CD14-positive monocyte (primary cell): ENCODE data around the gene CEP162. TPM values are rescaled to one million over a fixed set of nuclear protein-coding genes. Genes with fewer than 3 reads are reported as not detected.

Experiments
- DNase-seq, 3 donors: peaks; one replicate each; pipeline ENCODE4 v3.0.0-alpha.2; 2011 to 2022
- H2AFZ ChIP-seq: 2 replicates; pipeline ENCODE4 v1.6.0; 2012; ENCODE audit warnings: mild to moderate bottlenecking, low read depth, low read length, inconsistent platforms; ENCODE audit not compliant: insufficient read depth, poor library complexity, severe bottlenecking
- H3K27ac ChIP-seq, 2 donors: 1 replicate in 1 of 2; 2 replicates in 1 of 2; pipeline ENCODE4 v1.5.1; 2012 to 2013; ENCODE audit warnings: low read length in 2 of 2, control low read depth in 1 of 2, inconsistent platforms in 1 of 2, low read depth in 1 of 2, mild to moderate bottlenecking in 1 of 2
- H3K27me3 ChIP-seq, 2 donors: one replicate each; pipeline versions ENCODE4 v1.6.0 to v1.6.1; 2011 to 2013; ENCODE audit warnings: low read length in 2 of 2; ENCODE audit not compliant: control insufficient read depth in 2 of 2, insufficient read depth in 2 of 2
- H3K36me3 ChIP-seq, 2 donors: replicated peaks in 1 of 2; 1 replicate in 1 of 2; 2 replicates in 1 of 2; pipeline versions ENCODE4 v1.5.1 to v1.6.1; 2012 to 2013; ENCODE audit warnings: low read length in 2 of 2, control low read depth in 1 of 2, inconsistent platforms in 1 of 2, mild to moderate bottlenecking in 1 of 2; ENCODE audit not compliant: insufficient read depth in 2 of 2, control insufficient read depth in 1 of 2
- H3K4me1 ChIP-seq, 2 donors: 1 replicate in 1 of 2; 2 replicates in 1 of 2; pipeline versions ENCODE4 v1.5.1 to v1.6.1; 2012 to 2013; ENCODE audit warnings: low read length in 2 of 2, control low read depth in 1 of 2, inconsistent platforms in 1 of 2, mild to moderate bottlenecking in 1 of 2, moderate library complexity in 1 of 2; ENCODE audit not compliant: insufficient read depth in 2 of 2, control insufficient read depth in 1 of 2
- H3K4me2 ChIP-seq: replicated peaks from 2 replicates; pipeline ENCODE3; 2012; ENCODE audit warnings: low read length, moderate library complexity, mild to moderate bottlenecking; ENCODE audit not compliant: poor library complexity, severe bottlenecking; ENCODE audit errors: extremely low read depth
- H3K4me3 ChIP-seq, 3 experiments: fragments of 200-600 bp in 1 of 3; sonication (generic) in 1 of 3; replicated peaks in 1 of 3; 1 replicate in 2 of 3; 2 replicates in 1 of 3; pipeline ENCODE4 v1.5.1; 2011 to 2013; ENCODE audit warnings: low read length in 3 of 3, mild to moderate bottlenecking in 3 of 3, control low read depth in 2 of 3, low read depth in 2 of 3, inconsistent platforms in 1 of 3, moderate library complexity in 1 of 3
- H3K79me2 ChIP-seq: 2 replicates; pipeline ENCODE4 v1.6.0; 2012; ENCODE audit warnings: mild to moderate bottlenecking, control low read depth, inconsistent platforms, low read length, moderate library complexity; ENCODE audit not compliant: insufficient read depth
- H3K9ac ChIP-seq: 2 replicates; pipeline ENCODE4 v1.6.0; 2017; ENCODE audit warnings: low read length, mild to moderate bottlenecking; ENCODE audit not compliant: insufficient read depth, poor library complexity, severe bottlenecking
- H3K9me3 ChIP-seq, 2 donors: replicated peaks in 1 of 2; 1 replicate in 1 of 2; 2 replicates in 1 of 2; pipeline versions ENCODE4 v1.5.1 to v1.6.1; 2012 to 2013; ENCODE audit warnings: low read length in 2 of 2, control low read depth in 1 of 2; ENCODE audit not compliant: control insufficient read depth in 1 of 2, insufficient read depth in 1 of 2
- H4K20me1 ChIP-seq: 2 replicates; pipeline ENCODE4 v1.6.0; 2012; ENCODE audit warnings: mild to moderate bottlenecking, low read length, control low read depth, moderate library complexity; ENCODE audit not compliant: insufficient read depth
- H3K27ac Mint-ChIP-seq, 7 donors: one replicate each; pipeline ENCODE4 v1.8.0; 2020; ENCODE audit warnings: mild to moderate bottlenecking in 7 of 7, mixed read lengths in 7 of 7, moderate library complexity in 6 of 7, inconsistent platforms in 2 of 7
- H3K27me3 Mint-ChIP-seq, 3 donors: one replicate each; pipeline ENCODE4 v1.8.0; 2021 to 2022; ENCODE audit warnings: low read depth in 3 of 3, mild to moderate bottlenecking in 3 of 3, mixed read lengths in 3 of 3, moderate library complexity in 3 of 3, inconsistent platforms in 1 of 3
- H3K36me3 Mint-ChIP-seq, 2 donors: one replicate each; pipeline ENCODE4 v1.8.0; 2020; ENCODE audit warnings: mixed read lengths in 2 of 2, inconsistent platforms in 1 of 2, mild to moderate bottlenecking in 1 of 2
- H3K4me1 Mint-ChIP-seq: one replicate; pipeline ENCODE4 v1.8.0; 2020; ENCODE audit warnings: mild to moderate bottlenecking, mixed read lengths
- H3K4me3 Mint-ChIP-seq, 2 donors: one replicate each; pipeline ENCODE4 v1.8.0; 2020; ENCODE audit warnings: mild to moderate bottlenecking in 2 of 2, mixed read lengths in 2 of 2, moderate library complexity in 1 of 2
- H3K9me3 Mint-ChIP-seq, 7 donors: one replicate each; pipeline ENCODE4 v1.8.0; 2020 to 2022; ENCODE audit warnings: mixed read lengths in 7 of 7, mild to moderate bottlenecking in 6 of 7, moderate library complexity in 6 of 7, inconsistent platforms in 2 of 7
- CTCF ChIP-seq: fragments of 200-600 bp; IDR thresholded peaks from one replicate; pipeline ENCODE4 v1.8.0; 2022; ENCODE audit warnings: antibody characterized with exemption, mild to moderate bottlenecking
- WGBS: methylation state at CpG from one replicate; pipeline ENCODE4 v1.1.5; 2013; ENCODE audit warnings: missing lambda C conversion rate; ENCODE audit not compliant: insufficient coverage; 5-methylcytosine and 5-hydroxymethylcytosine counted together
- intact Hi-C, 2 donors: fragments of 100-400 bp; cut with micrococcal nuclease; formaldehyde crosslinking; loops; one replicate each; pipeline versions ENCODE4 v1.15.0 to v1.15.1; 2023
- polyA plus RNA-seq, 3 donors: library from polyadenylated mRNA; depleted of rRNA in 1 of 3; unstranded in 2 of 3; stranded (reverse) in 1 of 3; fragments of 300-500 nt in 2 of 3; fragments of >200 nt in 1 of 3; fragmentation: Illumina TruSeq in 2 of 3; gene quantifications; 1 replicate in 2 of 3; 2 replicates in 1 of 3; pipeline ENCODE4 v1.2.3, GENCODE V29; 2012 to 2021

Gene CEP162
- polyA plus RNA-seq, 3 donors = 1.5 to 2.7 (median 1.6) TPM

- no peak overlapping the region for H3K9ac ChIP-seq
- no peaks in the 10 kb centered on the region for H4K20me1 ChIP-seq
- peaks cover 44 to 55% of the 10 kb centered on the region in 2 donors for H3K36me3 Mint-ChIP-seq
- intact Hi-C loops = no loop called here
- peaks cover 11 to 45% of the 10 kb centered on the region in 2 donors for H3K36me3 ChIP-seq
- no peaks in the 10 kb centered on the region for H3K9me3 ChIP-seq
- 100% methylated on average over 2 of the region's 2 CpGs for WGBS
- DNase-seq = no peak
- no peak overlapping the region for H2AFZ ChIP-seq
- H3K4me3 ChIP-seq = no peak overlapping the region
- no peak for TF ChIP-seq CTCF
- H3K27ac Mint-ChIP-seq = peak overlapping the region in 2 of 7 donors; percentile 28 to 48
- no peak overlapping the region for H3K4me3 Mint-ChIP-seq
- no peaks in the 10 kb centered on the region for H3K79me2 ChIP-seq
- H3K27ac ChIP-seq = no peak overlapping the region
- no peaks in the 10 kb centered on the region for H3K4me1 Mint-ChIP-seq
- no peaks in the 10 kb centered on the region for H3K27me3 ChIP-seq
- no peaks in the 10 kb centered on the region for H3K4me1 ChIP-seq
- H3K27me3 Mint-ChIP-seq = no peaks in the 10 kb centered on the region
- peaks cover 0 to 4% (median 0%) of the 10 kb centered on the region in 7 donors for H3K9me3 Mint-ChIP-seq
- no peak overlapping the region for H3K4me2 ChIP-seq
Measured at GRCh38 chr6:84161190-84161589, 66.3 kb downstream of the CEP162 start.

- TF ChIP-seq CTCF = no peak
- H3K36me3 Mint-ChIP-seq = peaks cover 56 to 66% of the 10 kb centered on the region in 2 donors
- intact Hi-C loops = no loop called here
Measured at GRCh38 chr6:84156306-84156705, 71.1 kb downstream of the CEP162 start.

More at GRCh38 chr6:84156306-84156705, 71.1 kb downstream of the CEP162 start:
- Histone ChIP-seq H3K9ac (no peak overlapping the region), H3K4me3 (no peak overlapping the region), H4K20me1 (no peaks in the 10 kb centered on the region), H3K4me2 (no peak overlapping the region), H3K4me1 (no peaks in the 10 kb centered on the region), H3K9me3 (no peaks in the 10 kb centered on the region), H2AFZ (no peak overlapping the region), H3K79me2 (no peaks in the 10 kb centered on the region), H3K27me3 (no peaks in the 10 kb centered on the region), H3K36me3 (peaks cover 28 to 61% of the 10 kb centered on the region in 2 donors), H3K27ac (no peak overlapping the region)
- no peak overlapping the region for H3K27ac Mint-ChIP-seq
- H3K27me3 Mint-ChIP-seq = no peaks in the 10 kb centered on the region
- WGBS = no CpG with 5 or more reads among the region's 4 CpGs
- H3K9me3 Mint-ChIP-seq = peaks cover 0 to 5% (median 0%) of the 10 kb centered on the region in 7 donors
- no peaks in the 10 kb centered on the region for H3K4me1 Mint-ChIP-seq
- H3K4me3 Mint-ChIP-seq = no peak overlapping the region
- DNase-seq = no peak
